Calu3 (cell line): ENCODE measurements around the gene HNRNPAB. TPM values are rescaled to one million over a fixed set of nuclear protein-coding genes. Genes with fewer than 3 reads are reported as not detected.
"Not testable (repeated sequence)": the region's sequence is repeated elsewhere in the genome, so short reads cannot be mapped to it uniquely, and the experiment has no call there.

Experiments used
- BruUV-seq: library from RNA; stranded (reverse); fragments of 400-500 nt; replicated peaks from 2 replicates; lab custom pipeline; 2021; lab: Mats Ljungman, UMichigan
- CTCF ChIA-PET: fragments of 300-600 bp; sonication (Branson Sonifier 250); formaldehyde crosslinking; loops from one replicate; lab custom pipeline; 2022; ENCODE audit warnings: antibody characterized with exemption; lab: Charles Lee
- DNase-seq: peaks from one replicate; pipeline ENCODE4 v3.0.0; 2022
- H3K27ac Mint-ChIP-seq: one replicate; pipeline ENCODE4 v1.8.0; 2022; ENCODE audit warnings: mixed read lengths; ENCODE audit not compliant: unreplicated experiment
- H3K27me3 Mint-ChIP-seq: one replicate; pipeline ENCODE4 v1.8.0; 2022; ENCODE audit warnings: mixed read lengths; ENCODE audit not compliant: unreplicated experiment
- H3K36me3 Mint-ChIP-seq: one replicate; pipeline ENCODE4 v1.8.0; 2022; ENCODE audit warnings: mild to moderate bottlenecking, moderate library complexity, mixed read lengths; ENCODE audit not compliant: insufficient read depth, unreplicated experiment
- H3K4me1 Mint-ChIP-seq: one replicate; pipeline ENCODE4 v1.8.0; 2022; ENCODE audit warnings: mild to moderate bottlenecking, low read depth, mixed read lengths; ENCODE audit not compliant: unreplicated experiment
- H3K4me3 Mint-ChIP-seq: one replicate; pipeline ENCODE4 v1.8.0; 2022; ENCODE audit warnings: mild to moderate bottlenecking, low read depth, moderate library complexity, mixed read lengths; ENCODE audit not compliant: unreplicated experiment
- H3K9me3 Mint-ChIP-seq: one replicate; pipeline ENCODE4 v1.8.0; 2022; ENCODE audit warnings: low read depth, mixed read lengths; ENCODE audit not compliant: unreplicated experiment
- intact Hi-C: fragments of 100-400 bp; cut with micrococcal nuclease; formaldehyde crosslinking; loops from one replicate; pipeline ENCODE4 v1.10.0; 2022; ENCODE audit not compliant: unreplicated experiment
- total RNA-seq: library from RNA; stranded (reverse); gene quantifications from 2 replicates; pipeline ENCODE4 v1.2.3, GENCODE V29; 2022
- TF ChIP-seq, protein P1 (sequence below): fragments of 200-600 bp; IDR thresholded peaks from one replicate; pipeline ENCODE4 v1.8.0; 2022; ENCODE audit warnings: antibody characterized with exemption; ENCODE audit not compliant: unreplicated experiment

HNRNPAB gene
- total RNA-seq, 1 experiment from 2014 or later: 314 TPM

DNA sequence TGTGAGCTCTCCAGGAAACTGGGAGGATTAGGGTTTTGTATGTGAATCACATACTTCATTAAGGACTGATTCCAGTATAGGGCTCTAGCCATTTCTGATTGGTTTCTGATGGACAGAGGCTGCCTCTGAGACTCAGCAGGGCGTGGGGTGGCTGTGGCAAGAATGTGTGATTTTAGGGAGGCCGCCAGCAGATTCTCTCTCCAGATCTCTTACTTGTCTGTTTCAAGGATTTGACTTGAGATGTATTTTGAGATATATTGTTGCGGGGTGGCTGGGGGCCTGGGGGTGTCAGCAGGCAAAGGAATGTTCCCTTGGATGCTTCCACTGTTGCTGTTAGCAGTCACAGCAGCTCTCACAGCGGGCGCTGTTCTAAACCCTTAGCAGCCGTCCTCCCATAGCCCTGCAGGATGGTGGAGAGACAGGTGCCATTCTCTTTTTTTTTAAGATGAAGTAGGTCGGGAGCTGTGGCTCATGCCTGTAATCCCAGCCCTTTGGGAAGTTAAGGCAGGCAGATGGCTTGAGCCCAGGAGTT is 8.0 kb upstream of the HNRNPAB start:
- Mint-ChIP-seq H3K27me3 (peaks cover 46% of the 10 kb centered on the region), H3K9me3 (peaks cover 8% of the 10 kb centered on the region), H3K27ac (no peak overlapping the region), H3K36me3 (no peaks in the 10 kb centered on the region), H3K4me3 (no peak overlapping the region), H3K4me1 (no peaks in the 10 kb centered on the region)
- no peak for DNase-seq
- TF ChIP-seq, protein P1, sequence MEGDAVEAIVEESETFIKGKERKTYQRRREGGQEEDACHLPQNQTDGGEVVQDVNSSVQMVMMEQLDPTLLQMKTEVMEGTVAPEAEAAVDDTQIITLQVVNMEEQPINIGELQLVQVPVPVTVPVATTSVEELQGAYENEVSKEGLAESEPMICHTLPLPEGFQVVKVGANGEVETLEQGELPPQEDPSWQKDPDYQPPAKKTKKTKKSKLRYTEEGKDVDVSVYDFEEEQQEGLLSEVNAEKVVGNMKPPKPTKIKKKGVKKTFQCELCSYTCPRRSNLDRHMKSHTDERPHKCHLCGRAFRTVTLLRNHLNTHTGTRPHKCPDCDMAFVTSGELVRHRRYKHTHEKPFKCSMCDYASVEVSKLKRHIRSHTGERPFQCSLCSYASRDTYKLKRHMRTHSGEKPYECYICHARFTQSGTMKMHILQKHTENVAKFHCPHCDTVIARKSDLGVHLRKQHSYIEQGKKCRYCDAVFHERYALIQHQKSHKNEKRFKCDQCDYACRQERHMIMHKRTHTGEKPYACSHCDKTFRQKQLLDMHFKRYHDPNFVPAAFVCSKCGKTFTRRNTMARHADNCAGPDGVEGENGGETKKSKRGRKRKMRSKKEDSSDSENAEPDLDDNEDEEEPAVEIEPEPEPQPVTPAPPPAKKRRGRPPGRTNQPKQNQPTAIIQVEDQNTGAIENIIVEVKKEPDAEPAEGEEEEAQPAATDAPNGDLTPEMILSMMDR: no peak
- CTCF ChIA-PET: interaction anchor here (0.6 to 0.8 kb wide), 3 partner anchors 11 to 1374 kb away, joined by 3 to 15 read pairs (median 3); no protein-coding TSS in a partner anchor
- intact Hi-C loops: no loop called here
- BruUV-seq: no TSS peak

DNA sequence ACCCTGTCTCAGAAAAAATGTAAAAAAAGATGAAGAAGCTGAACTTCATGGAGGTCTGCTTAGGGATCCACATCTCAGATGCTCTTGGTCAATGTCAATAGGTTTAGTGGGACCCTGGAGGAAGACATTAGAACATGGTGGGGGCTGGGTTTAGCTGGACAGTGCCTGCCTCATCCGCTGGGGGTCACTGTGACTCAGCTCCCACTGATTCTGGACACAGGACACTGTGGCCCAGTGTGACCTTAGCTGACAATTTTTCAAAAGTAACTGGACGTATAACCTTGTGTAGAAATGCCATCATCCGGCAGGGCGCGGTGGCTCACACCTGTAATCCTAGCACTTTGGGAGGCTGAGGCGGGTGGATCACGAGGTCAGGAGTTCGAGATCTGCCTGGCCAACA is 7.3 kb upstream of the HNRNPAB start:
- DNase-seq: no peak
- H3K9me3 Mint-ChIP-seq: peaks cover 8% of the 10 kb centered on the region
- CTCF ChIA-PET: interaction anchor here (0.8 kb wide), 1 partner anchor 683 kb away, joined by 3 read pairs; no protein-coding TSS in a partner anchor
- H3K4me3 Mint-ChIP-seq: no peak overlapping the region
- H3K27ac Mint-ChIP-seq: no peak overlapping the region
- no peaks in the 10 kb centered on the region for H3K36me3 Mint-ChIP-seq
- no TSS peak for BruUV-seq
- TF ChIP-seq, protein P1: no peak
- no peaks in the 10 kb centered on the region for H3K4me1 Mint-ChIP-seq
- intact Hi-C loops: no loop called here
- H3K27me3 Mint-ChIP-seq: peaks cover 46% of the 10 kb centered on the region

DNA sequence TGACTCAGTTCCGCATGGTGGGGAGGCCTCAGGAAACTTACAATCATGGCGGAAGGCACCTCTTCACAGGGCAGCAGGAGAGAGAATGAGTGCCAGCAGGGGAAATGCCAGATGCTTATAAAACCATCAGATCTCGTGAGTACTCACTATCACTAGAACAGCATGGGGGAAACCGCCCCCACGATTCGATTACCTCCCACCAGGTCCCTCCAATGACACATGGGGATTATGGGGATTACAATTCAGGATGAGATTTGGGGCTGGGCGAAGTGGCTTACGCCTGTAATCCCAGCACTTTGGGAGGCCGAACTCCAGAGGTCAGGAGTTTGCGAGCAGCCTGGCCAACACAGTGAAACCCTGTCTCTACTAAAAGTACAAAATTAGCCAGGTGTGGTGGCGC is 6.2 kb upstream of the HNRNPAB start:
- intact Hi-C loops, BruUV-seq, H3K4me1 Mint-ChIP-seq, CTCF ChIA-PET, H3K4me3 Mint-ChIP-seq, H3K9me3 Mint-ChIP-seq, H3K36me3 Mint-ChIP-seq, DNase-seq, H3K27ac Mint-ChIP-seq: not testable (repeated sequence)
- peaks cover 36% of the 10 kb centered on the region for H3K27me3 Mint-ChIP-seq

DNA sequence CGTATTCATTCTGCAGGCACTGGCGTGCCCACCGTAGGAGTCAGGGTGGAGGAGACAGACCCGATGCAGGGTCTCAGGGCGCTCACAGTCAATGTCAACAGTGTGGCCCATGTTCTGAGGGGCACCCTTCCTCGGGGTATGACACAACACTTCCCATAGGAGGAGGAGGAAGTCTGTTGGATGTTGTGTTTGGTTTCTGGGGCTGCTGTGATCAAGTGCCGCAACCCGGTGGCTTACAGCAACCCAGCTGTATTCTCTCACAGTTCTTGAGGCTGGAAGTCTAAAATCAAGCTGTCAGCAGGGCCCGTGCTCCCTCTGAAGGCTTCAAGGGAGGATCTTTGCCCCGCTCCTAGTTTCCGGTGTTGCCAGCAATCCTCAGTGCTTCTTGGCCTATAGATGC is 5.6 kb upstream of the HNRNPAB start:
- no TSS peak for BruUV-seq
- DNase-seq: no peak
- no peaks in the 10 kb centered on the region for H3K4me1 Mint-ChIP-seq
- peaks cover 10% of the 10 kb centered on the region for H3K36me3 Mint-ChIP-seq
- no peak overlapping the region for H3K4me3 Mint-ChIP-seq
- no peak overlapping the region for H3K27ac Mint-ChIP-seq
- CTCF ChIA-PET: no interaction called here
- intact Hi-C loops: no loop called here
- TF ChIP-seq, protein P1: no peak
- H3K27me3 Mint-ChIP-seq: peaks cover 30% of the 10 kb centered on the region
- no peaks in the 10 kb centered on the region for H3K9me3 Mint-ChIP-seq
